Measurements from ENCODE around the gene IMMT. TPM values are rescaled to one million over a fixed set of nuclear protein-coding genes. Genes with fewer than 3 reads are reported as not detected.

The IMMT gene
- total RNA-seq, 1 donor from 2014 or later: 288 TPM

DNA sequence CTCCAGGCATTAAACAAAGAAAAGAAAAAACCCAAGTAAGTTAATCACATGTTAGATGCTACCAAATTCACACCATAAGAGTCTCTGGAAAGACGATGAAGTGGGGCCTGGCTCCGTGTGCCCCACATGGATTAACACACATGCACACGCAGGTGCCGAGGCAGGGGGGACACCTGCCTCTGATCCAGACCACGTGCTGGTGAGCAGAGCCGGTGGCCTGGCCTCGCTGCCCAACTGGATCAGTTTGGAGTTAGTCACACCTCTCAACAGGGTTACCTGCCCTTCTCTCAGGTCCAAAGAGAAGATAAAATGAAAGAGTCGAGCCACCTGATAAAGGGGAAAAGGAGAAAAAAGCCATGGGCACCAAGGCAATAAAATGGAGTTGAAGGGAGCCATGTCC lies 44.5 kb upstream of the IMMT start:
- no peak overlapping the region for H3K27ac ChIP-seq (replicated peaks)
- intact Hi-C loops (cut with micrococcal nuclease): no loop called here

DNA sequence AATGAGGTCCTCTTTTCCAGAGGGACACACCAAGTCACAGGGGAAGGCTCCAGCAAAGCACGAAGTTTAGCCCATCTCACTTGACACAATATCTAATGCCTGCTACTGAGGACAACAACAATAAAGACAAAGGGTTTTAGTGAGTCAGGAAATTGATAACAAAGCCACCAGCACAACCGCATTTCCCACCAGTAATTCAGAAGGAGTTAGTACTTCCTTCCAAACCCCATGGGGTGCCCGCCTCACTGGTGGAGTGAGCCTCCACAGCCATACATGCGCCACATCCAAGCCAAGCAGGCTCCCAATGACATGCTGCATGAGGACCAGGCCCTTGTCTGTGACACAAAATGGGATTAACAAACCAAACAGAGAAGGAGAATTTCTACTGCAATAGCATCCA lies 44.1 kb upstream of the IMMT start:
- Histone ChIP-seq H3K9me3 (replicated peaks) (no peaks in the 10 kb centered on the region), H3K4me1 (peaks cover 22% of the 10 kb centered on the region), H3K36me3 (no peaks in the 10 kb centered on the region), H3K4me3 (no peak overlapping the region), H3K27ac (replicated peaks) (no peak overlapping the region), H3K27me3 (ENCODE audit: low read depth) (no peaks in the 10 kb centered on the region)
- TF ChIP-seq, protein P1, sequence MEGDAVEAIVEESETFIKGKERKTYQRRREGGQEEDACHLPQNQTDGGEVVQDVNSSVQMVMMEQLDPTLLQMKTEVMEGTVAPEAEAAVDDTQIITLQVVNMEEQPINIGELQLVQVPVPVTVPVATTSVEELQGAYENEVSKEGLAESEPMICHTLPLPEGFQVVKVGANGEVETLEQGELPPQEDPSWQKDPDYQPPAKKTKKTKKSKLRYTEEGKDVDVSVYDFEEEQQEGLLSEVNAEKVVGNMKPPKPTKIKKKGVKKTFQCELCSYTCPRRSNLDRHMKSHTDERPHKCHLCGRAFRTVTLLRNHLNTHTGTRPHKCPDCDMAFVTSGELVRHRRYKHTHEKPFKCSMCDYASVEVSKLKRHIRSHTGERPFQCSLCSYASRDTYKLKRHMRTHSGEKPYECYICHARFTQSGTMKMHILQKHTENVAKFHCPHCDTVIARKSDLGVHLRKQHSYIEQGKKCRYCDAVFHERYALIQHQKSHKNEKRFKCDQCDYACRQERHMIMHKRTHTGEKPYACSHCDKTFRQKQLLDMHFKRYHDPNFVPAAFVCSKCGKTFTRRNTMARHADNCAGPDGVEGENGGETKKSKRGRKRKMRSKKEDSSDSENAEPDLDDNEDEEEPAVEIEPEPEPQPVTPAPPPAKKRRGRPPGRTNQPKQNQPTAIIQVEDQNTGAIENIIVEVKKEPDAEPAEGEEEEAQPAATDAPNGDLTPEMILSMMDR (IDR thresholded peaks at IDR 0.05; ENCODE audit: borderline replicate concordance): no peak
- intact Hi-C loops (cut with micrococcal nuclease): no loop called here
- no peak for DNase-seq

More for the DNA sequence above, 44.5 kb upstream of the IMMT start:
- H3K4me3 ChIP-seq: no peak overlapping the region
- H3K27me3 ChIP-seq (ENCODE audit: low read depth): no peaks in the 10 kb centered on the region
- peaks cover 20% of the 10 kb centered on the region for H3K4me1 ChIP-seq
- no peak for DNase-seq
- TF ChIP-seq, protein P1 (IDR thresholded peaks at IDR 0.05; ENCODE audit: borderline replicate concordance): no peak
- no peaks in the 10 kb centered on the region for H3K9me3 ChIP-seq (replicated peaks)
- H3K36me3 ChIP-seq: no peaks in the 10 kb centered on the region

DNA sequence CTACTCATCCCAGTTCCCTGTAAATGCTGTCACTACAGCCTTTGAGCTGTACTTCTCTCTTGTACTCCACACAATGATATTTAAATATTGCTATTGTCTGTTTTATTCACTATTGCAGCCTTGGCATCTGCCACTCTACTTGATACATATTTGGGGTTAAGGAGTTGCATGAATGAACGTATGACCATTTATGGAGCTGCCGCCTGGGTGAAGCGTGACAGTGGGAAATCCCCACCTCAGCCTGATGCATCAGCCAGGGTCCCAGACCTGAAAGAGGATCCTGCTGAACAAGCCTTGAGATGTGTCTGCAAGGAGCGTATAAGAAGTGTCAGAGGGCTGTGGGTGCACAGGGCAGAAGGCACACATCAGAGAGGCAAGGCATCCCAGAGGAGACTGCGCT lies 43.1 kb upstream of the IMMT start:
- intact Hi-C loops (cut with micrococcal nuclease): no loop called here
- H3K4me1 ChIP-seq: peaks cover 18% of the 10 kb centered on the region

DNA sequence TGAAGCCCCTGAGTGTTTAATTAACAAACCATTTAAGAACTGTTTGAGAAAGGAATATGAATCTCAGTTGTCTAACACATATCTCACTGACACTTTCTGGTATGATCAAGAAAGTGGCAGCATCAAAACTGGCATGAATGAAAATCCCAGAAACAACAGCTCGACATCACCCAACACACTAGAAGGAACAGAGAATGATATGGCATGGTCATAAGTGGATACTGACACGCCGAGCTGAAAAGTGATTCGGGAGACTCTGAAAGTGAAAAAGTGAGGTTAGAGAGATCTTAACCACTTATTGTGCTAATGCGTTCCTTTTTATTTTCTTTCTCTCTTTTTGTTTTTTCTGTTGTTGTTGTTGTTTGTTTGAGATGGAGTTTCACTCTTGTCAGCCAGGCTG lies 41.9 kb upstream of the IMMT start:
- H3K9me3 ChIP-seq (replicated peaks): no peaks in the 10 kb centered on the region
- intact Hi-C loops (cut with micrococcal nuclease): no loop called here
- H3K4me1 ChIP-seq: peaks cover 18% of the 10 kb centered on the region
- TF ChIP-seq, protein P1 (IDR thresholded peaks at IDR 0.05; ENCODE audit: borderline replicate concordance): no peak
- H3K4me3 ChIP-seq: no peak overlapping the region
- DNase-seq: no peak
- H3K36me3 ChIP-seq: no peaks in the 10 kb centered on the region
- H3K27me3 ChIP-seq (ENCODE audit: low read depth): no peaks in the 10 kb centered on the region
- H3K27ac ChIP-seq (replicated peaks): no peak overlapping the region

More for the DNA sequence above, 43.1 kb upstream of the IMMT start:
- DNase-seq: no peak
- Histone ChIP-seq H3K27ac (replicated peaks) (no peak overlapping the region), H3K4me3 (no peak overlapping the region), H3K27me3 (ENCODE audit: low read depth) (no peaks in the 10 kb centered on the region), H3K36me3 (no peaks in the 10 kb centered on the region), H3K9me3 (replicated peaks) (no peaks in the 10 kb centered on the region)
- TF ChIP-seq, protein P1 (IDR thresholded peaks at IDR 0.05; ENCODE audit: borderline replicate concordance): no peak

DNA sequence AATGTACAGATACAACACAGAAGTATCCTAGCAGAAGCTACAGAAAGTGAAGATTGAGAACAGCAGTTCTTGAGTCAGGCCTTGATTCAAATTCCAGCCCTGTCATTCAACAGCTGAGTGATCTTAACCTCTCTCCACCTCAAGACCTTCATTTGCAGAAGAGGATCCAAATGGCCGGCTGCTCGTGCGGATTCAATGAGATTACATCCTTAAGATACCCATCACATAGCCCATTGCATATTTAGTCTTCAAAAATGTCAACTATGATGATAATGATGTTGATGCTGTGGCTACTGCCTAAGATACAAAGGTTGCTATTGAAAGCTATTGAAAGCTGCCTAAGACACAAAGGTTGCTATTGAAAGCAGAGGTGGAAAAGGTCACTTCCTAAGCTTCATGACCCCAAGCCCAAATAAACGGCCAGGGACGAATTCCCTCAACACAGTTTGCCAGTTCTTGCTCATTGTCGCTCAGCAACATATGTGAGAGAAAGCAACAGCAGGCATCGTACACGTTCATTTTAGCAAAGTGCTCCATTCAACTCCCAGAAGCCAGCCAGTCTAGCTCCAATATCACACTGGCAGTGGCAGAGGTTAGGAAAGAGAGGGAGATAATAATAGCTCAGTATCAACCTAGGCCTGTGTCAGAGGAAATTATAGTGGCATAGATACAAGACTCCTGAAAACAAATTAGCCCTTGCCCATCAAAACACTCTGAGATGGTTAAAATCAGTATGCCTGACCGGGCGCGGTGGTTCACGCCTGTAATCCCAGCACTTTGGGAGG lies 40.1 kb upstream of the IMMT start:
- H3K27ac ChIP-seq (replicated peaks): peak overlapping the region; percentile 79
- H3K4me1 ChIP-seq: peaks cover 18% of the 10 kb centered on the region
- no peak for DNase-seq
- no peak overlapping the region for H3K4me3 ChIP-seq
- H3K9me3 ChIP-seq (replicated peaks): no peaks in the 10 kb centered on the region
- H3K36me3 ChIP-seq: no peaks in the 10 kb centered on the region
- no peaks in the 10 kb centered on the region for H3K27me3 ChIP-seq (ENCODE audit: low read depth)
- intact Hi-C loops (cut with micrococcal nuclease): no loop called here
- TF ChIP-seq, protein P1 (IDR thresholded peaks at IDR 0.05; ENCODE audit: borderline replicate concordance): no peak
